Mammary microvascular endothelial cell (primary cell): ENCODE measurements around the gene ABCC9. TPM values are rescaled to one million over a fixed set of nuclear protein-coding genes. Genes with fewer than 3 reads are reported as not detected.

Experiments
- total RNA-seq: library from RNA; depleted of rRNA; stranded (reverse); fragments of >200 nt; gene quantifications from 2 replicates; pipeline ENCODE4 v1.2.3, GENCODE V29; 2015

The ABCC9 gene
- total RNA-seq, result 0.05 and 0.07 TPM in 2 replicates

GRCh38 chr12:21940549-21941505 lies at the start of gene ABCC9:
ABCC9 (minus strand) TSS chr12:21941426; CDS start chr12:21936674, 4,752 bp downstream.

GRCh38 chr12:21774358-21775132 lies 166.7 kb downstream of the ABCC9 start, which contains the start of gene KCNJ8:
KCNJ8 (minus strand) TSS chr12:21774706; CDS start chr12:21773616, 1,090 bp downstream.

Other genes starting within 250 kb of the ABCC9 start
- not detected in 2 replicates for gene KCNJ8, start 166.7 kb downstream of the ABCC9 start, total RNA-seq
- 33.4 and 36.0 TPM in 2 replicates for gene CMAS, start 104.8 kb upstream of the ABCC9 start, total RNA-seq